ENCODE measurements around the gene TRIOBP.
A peak's percentile ranks its signal among the peaks of the same experiment; 100 is the strongest.
"Not testable (repeated sequence)": the region's sequence is repeated elsewhere in the genome, so short reads cannot be mapped to it uniquely, and the experiment has no call there.

Gene TRIOBP

GRCh38 chr22:37696657-37697537 is at the start of gene TRIOBP:
TRIOBP (plus strand) TSS chr22:37697048; CDS start chr22:37701366, 4,318 bp downstream.
- DNase-seq = peak; percentile 88

- DNase-seq = no peak
Measured at GRCh38 chr22:37647317-37647716, 49.5 kb upstream of the TRIOBP start.

GRCh38 chr22:37647928-37648327 is 48.9 kb upstream of the TRIOBP start:
- no peak for DNase-seq

GRCh38 chr22:37650463-37651136 is 46.2 kb upstream of the TRIOBP start:
- no peak for DNase-seq

GRCh38 chr22:37654563-37655251 is 42.1 kb upstream of the TRIOBP start:
- DNase-seq = no peak

- no peak for DNase-seq
Measured at GRCh38 chr22:37655252-37655563, 41.6 kb upstream of the TRIOBP start.

GRCh38 chr22:37656583-37656982 is 40.3 kb upstream of the TRIOBP start:
- DNase-seq = not testable (repeated sequence)

- no peak for DNase-seq
Measured at GRCh38 chr22:37657590-37658132, 39.2 kb upstream of the TRIOBP start.

- DNase-seq = peak; percentile 99
Measured at GRCh38 chr22:37658133-37659065, 38.4 kb upstream of the TRIOBP start, which contains the start of gene PDXP. PDXP (plus strand) TSS chr22:37658723; CDS start chr22:37658783, 60 bp downstream.

GRCh38 chr22:37659066-37659896 is 37.6 kb upstream of the TRIOBP start:
- DNase-seq = no peak

- DNase-seq = no peak
Measured at GRCh38 chr22:37659897-37660708, 36.7 kb upstream of the TRIOBP start.

- DNase-seq = no peak
Measured at GRCh38 chr22:37660709-37661045, 36.2 kb upstream of the TRIOBP start.

GRCh38 chr22:37661160-37661924 is 35.5 kb upstream of the TRIOBP start:
- peak; percentile 52 for DNase-seq

GRCh38 chr22:37662039-37662438 is 34.8 kb upstream of the TRIOBP start:
- no peak for DNase-seq

- no peak for DNase-seq
Measured at GRCh38 chr22:37663521-37664140, 33.2 kb upstream of the TRIOBP start.

GRCh38 chr22:37664249-37665101 is 32.4 kb upstream of the TRIOBP start:
- DNase-seq = no peak

GRCh38 chr22:37665487-37665886 is 31.4 kb upstream of the TRIOBP start:
- no peak for DNase-seq

GRCh38 chr22:37669586-37669985 is 27.3 kb upstream of the TRIOBP start:
- no peak for DNase-seq
